Measurements from ENCODE around the gene MEF2D.

- no peak for TF ChIP-seq POLR2A (IDR thresholded peaks at IDR 0.05; ENCODE audit: low read depth, low read length)
- no peak for TF ChIP-seq POLR2AphosphoS5 (IDR thresholded peaks at IDR 0.05; ENCODE audit: low read depth, low read length)
- no peak for TF ChIP-seq TAF1 (IDR thresholded peaks at IDR 0.05; ENCODE audit: borderline replicate concordance, low read depth, low read length)
Observed at GRCh38 chr1:156455362-156455761, 45.2 kb downstream of the MEF2D start.

All from GM12892 (cell line).